T-helper 17 cell (primary cell): Measurements from ENCODE around the gene NPHP3. TPM values are rescaled to one million over a fixed set of nuclear protein-coding genes. Genes with fewer than 3 reads are reported as not detected.

Experiments used
- ATAC-seq: fragments of 150-1000 bp; cut with Tn5 transposase; 2 replicates; pipeline ENCODE4 v1.10.0; 2021; ENCODE audit warnings: mild to moderate bottlenecking, moderate library complexity
- DNase-seq, 3 donors: peaks; one replicate each; pipeline versions ENCODE4 v3.0.0 to v3.0.0-alpha.2; 2020 to 2021
- H3K9me3 ChIP-seq: one replicate; pipeline ENCODE4 v1.7.0; 2013; ENCODE audit warnings: low read length, mild to moderate bottlenecking; ENCODE audit not compliant: control insufficient read depth, poor library complexity, severe bottlenecking
- H3K27ac Mint-ChIP-seq: one replicate; pipeline ENCODE4 v1.8.0; 2022; ENCODE audit warnings: mild to moderate bottlenecking, moderate library complexity, mixed read lengths
- H3K27me3 Mint-ChIP-seq: one replicate; pipeline ENCODE4 v1.8.0; 2022; ENCODE audit warnings: mixed read lengths
- H3K36me3 Mint-ChIP-seq: one replicate; pipeline ENCODE4 v1.8.0; 2022; ENCODE audit warnings: low read depth, mixed read lengths
- H3K4me1 Mint-ChIP-seq: one replicate; pipeline ENCODE4 v1.8.0; 2022; ENCODE audit warnings: mild to moderate bottlenecking, mixed read lengths
- H3K4me3 Mint-ChIP-seq: one replicate; pipeline ENCODE4 v1.8.0; 2022; ENCODE audit warnings: mild to moderate bottlenecking, moderate library complexity, mixed read lengths
- total RNA-seq, 4 donors: library from RNA in 2 of 4; stranded (reverse) in 2 of 4; gene quantifications; one replicate each; pipeline ENCODE4 v1.2.3 and lab custom pipeline; 2022 to 2026

Gene NPHP3
- total RNA-seq, 2 donors from 2014 or later: 26.1 to 30.3 TPM

DNA sequence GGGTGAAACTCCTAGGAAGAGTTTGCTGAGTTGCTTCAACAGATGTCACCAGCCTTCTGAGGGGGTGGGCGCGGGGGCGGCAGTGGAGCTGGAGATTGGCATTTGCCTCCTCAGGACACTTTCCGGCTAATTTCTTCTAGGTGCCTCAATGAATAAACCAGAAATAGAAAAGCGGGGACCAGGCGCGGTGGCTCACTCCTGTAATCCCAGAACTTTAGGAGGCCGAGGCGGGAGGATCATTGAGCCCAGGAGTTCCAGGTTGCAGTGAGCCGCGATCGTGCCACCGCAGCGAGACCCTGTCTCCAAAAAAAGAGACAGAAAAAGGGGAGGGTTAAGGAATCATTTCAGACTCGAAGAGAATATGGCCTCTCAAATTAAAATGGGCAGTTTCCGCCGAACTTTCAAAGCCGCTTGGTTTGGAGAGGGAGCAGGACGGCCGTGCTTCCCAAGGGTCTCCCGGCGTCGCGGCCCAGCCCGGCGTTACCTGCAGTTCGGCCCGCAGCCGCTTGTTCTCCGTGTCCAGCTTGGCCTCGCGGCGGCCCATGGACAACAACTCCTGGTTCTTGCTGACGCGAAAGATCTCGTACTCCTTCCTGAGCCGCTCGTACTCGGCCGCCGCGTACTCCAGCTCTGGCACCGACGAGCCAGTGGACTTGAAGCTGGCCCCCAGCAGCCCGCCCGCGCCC, 587 bp downstream of the NPHP3 start:
- H3K9me3 ChIP-seq: no peaks in the 10 kb centered on the region
- Mint-ChIP-seq H3K36me3 (no peaks in the 10 kb centered on the region), H3K4me3 (peak overlapping the region; percentile 92), H3K27me3 (no peaks in the 10 kb centered on the region), H3K4me1 (peaks cover 21% of the 10 kb centered on the region), H3K27ac (peak overlapping the region; percentile 59)
- no peak for DNase-seq
- peak; percentile 20 for ATAC-seq

DNA sequence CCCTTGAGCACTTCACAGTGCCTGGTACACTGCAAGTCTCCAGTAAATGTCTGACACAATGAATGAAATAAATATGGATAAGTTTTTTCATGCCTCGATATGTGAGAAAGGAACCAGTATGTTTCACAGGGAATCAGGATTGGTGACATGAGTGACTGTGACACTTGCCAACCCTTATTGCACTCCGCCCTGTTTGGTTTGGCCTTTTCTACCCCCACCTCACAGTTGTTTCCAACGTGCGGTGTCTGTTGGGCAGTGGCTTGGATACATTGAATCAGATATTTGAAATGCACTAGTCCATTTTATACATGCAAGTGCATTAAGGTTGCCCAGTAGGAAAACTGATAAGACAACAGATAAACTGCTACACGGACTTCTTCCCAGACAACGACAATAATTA, 2.0 kb downstream of the NPHP3 start:
- H3K9me3 ChIP-seq: no peaks in the 10 kb centered on the region
- Mint-ChIP-seq H3K27ac (peak overlapping the region; percentile 59), H3K4me1 (peaks cover 27% of the 10 kb centered on the region), H3K4me3 (peak overlapping the region; percentile 75), H3K36me3 (no peaks in the 10 kb centered on the region), H3K27me3 (no peaks in the 10 kb centered on the region)
- ATAC-seq (no peak), DNase-seq (no peak)

DNA sequence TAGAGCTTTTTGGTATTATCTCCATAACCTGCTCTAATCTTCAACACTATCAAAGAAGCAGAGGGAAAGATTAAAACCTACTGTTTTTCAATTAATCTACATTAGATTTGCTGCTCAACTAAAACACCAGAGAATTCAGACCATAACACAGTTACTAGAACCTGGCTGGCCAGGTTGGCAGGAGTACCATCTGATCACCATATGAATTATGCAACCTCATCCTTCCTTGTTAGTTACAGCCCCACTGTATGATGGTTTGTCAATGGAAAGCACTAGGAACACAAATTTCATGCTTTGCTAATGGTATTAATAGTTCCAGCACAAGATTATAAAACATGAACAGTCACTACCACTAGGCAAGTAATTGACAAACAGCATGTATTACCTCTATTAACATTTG, 5.8 kb downstream of the NPHP3 start:
- H3K4me3 Mint-ChIP-seq: no peak overlapping the region
- H3K36me3 Mint-ChIP-seq: no peaks in the 10 kb centered on the region
- no peaks in the 10 kb centered on the region for H3K27me3 Mint-ChIP-seq
- ATAC-seq (no peak), DNase-seq (no peak)
- peaks cover 17% of the 10 kb centered on the region for H3K4me1 Mint-ChIP-seq
- no peak overlapping the region for H3K27ac Mint-ChIP-seq
- H3K9me3 ChIP-seq: no peaks in the 10 kb centered on the region

DNA sequence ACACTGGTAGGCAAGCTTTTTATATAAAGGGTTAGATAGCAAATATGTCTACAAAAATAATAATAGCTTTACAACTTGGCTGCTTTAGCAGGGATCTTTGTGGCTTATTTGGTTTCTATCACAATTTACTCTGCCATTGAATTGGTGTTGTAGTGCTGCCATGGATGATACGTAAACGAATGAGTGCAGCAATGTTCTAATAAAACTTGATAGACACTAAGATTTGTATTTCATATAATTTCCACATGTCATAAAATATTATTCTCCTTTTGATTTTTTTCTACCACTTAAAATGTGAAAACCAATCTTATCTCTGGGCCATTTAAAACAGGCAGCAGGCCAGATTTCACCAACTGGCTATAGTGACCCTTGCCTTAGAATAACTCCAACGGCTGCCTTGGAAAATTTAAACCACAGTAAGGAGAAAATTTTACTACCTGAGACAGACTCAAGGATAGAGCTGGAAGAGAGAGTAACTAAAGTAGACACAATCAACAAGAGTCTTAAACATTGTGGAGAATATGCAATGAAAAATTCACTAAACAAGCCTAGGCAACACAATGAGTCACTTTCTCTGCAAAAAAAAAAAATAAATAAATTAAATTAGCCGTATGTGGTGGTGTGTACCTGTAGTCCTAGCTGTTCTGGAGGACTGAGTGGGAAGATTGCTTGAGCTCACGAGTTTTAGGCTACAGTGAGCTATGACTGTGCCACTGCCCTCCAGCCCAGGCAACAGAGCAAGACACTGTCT, 8.1 kb downstream of the NPHP3 start:
- Mint-ChIP-seq H3K4me3 (no peak overlapping the region), H3K4me1 (peaks cover 10% of the 10 kb centered on the region), H3K27me3 (no peaks in the 10 kb centered on the region), H3K27ac (no peak overlapping the region), H3K36me3 (peaks cover 2% of the 10 kb centered on the region)
- ATAC-seq (no peak), DNase-seq (no peak)
- no peaks in the 10 kb centered on the region for H3K9me3 ChIP-seq

DNA sequence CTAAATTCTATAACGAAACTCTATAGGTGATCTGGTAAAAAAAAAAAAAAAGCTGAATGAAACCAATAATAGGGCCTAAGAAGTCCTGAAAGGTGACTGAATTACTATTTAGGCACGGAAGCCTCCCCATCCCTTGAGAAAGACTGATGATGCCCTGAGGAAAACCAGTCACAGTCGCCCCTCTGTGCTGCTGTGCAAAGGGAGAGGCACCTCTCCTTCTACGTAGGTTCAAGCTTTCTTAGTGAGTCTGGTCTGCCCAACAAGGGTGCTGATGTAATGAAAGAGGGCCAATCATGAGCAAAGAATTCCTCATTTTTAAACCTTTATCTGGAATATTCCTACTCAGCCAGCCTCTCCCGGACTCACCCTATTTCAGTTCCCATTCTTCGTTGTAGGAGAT, 11.9 kb downstream of the NPHP3 start:
- Mint-ChIP-seq H3K27me3 (no peaks in the 10 kb centered on the region), H3K4me1 (peaks cover 8% of the 10 kb centered on the region), H3K4me3 (no peak overlapping the region), H3K27ac (no peak overlapping the region), H3K36me3 (peaks cover 8% of the 10 kb centered on the region)
- ATAC-seq: no peak
- no peaks in the 10 kb centered on the region for H3K9me3 ChIP-seq
- no peak for DNase-seq

DNA sequence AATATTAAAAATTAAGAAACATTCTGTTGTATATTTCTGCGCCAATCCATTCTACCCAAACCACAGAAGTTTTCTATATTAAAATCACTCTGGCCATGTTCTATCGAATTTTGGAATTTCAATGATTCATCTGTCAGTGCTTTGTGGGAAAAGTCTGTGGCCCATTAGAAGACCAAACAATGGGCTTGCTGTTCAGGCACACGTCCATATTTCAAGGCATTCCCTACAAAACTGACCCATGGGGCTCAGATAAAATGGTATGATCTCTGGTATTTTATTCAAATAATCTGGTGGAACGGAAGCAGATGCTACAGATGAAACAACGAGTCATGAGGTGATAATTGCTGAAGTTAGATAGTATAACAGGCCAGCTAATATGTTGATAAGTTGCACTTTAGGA, 12.4 kb downstream of the NPHP3 start:
- Mint-ChIP-seq H3K4me3 (no peak overlapping the region), H3K36me3 (peaks cover 8% of the 10 kb centered on the region), H3K27ac (no peak overlapping the region), H3K27me3 (no peaks in the 10 kb centered on the region), H3K4me1 (peaks cover 8% of the 10 kb centered on the region)
- no peak for DNase-seq
- no peak for ATAC-seq
- H3K9me3 ChIP-seq: no peaks in the 10 kb centered on the region

DNA sequence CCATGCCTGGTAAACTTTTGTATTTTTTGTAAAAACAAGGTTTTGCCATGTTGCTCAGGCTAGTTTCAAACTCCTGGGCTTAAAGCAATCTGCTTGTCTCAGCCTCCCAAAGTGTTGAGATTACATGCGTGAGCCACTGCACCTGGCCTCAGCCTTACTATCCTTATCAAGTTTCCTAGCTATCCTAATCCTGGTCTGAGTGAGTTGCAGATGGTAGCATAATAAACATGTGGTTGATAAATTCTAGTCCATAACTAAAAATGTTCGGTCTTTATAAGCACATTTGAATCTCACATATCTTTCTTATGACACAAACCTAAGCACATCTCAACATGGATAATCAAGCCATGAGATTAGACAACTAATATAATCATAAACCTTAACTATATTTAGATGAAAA, 18.5 kb downstream of the NPHP3 start:
- Mint-ChIP-seq H3K27ac (no peak overlapping the region), H3K36me3 (peaks cover 12% of the 10 kb centered on the region), H3K4me1 (peaks cover 8% of the 10 kb centered on the region), H3K27me3 (no peaks in the 10 kb centered on the region), H3K4me3 (no peak overlapping the region)
- no peaks in the 10 kb centered on the region for H3K9me3 ChIP-seq
- DNase-seq (no peak), ATAC-seq (no peak)

DNA sequence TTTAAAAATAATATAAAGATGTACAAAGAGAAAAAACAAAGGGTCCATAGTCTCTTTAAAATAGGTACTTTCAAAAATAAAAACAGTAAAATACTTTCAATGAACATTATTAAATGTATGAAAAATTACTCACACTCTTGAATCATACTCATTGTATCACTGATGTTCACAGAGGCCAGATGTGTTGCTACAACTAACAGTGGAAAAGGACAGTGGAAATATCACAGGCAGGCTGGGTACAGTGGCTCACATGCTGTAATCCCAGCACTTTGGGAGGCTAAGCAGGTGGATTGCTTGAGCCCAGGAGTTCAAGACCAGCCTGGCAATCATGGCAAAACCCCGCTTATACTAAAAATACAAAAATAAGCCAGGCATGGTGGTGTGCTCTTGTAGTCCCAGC, 26.8 kb downstream of the NPHP3 start:
- Mint-ChIP-seq H3K27ac (peak overlapping the region; percentile 74), H3K36me3 (peaks cover 10% of the 10 kb centered on the region), H3K27me3 (no peaks in the 10 kb centered on the region), H3K4me1 (peaks cover 2% of the 10 kb centered on the region), H3K4me3 (no peak overlapping the region)
- H3K9me3 ChIP-seq: no peaks in the 10 kb centered on the region
- DNase-seq (no peak), ATAC-seq (no peak)

DNA sequence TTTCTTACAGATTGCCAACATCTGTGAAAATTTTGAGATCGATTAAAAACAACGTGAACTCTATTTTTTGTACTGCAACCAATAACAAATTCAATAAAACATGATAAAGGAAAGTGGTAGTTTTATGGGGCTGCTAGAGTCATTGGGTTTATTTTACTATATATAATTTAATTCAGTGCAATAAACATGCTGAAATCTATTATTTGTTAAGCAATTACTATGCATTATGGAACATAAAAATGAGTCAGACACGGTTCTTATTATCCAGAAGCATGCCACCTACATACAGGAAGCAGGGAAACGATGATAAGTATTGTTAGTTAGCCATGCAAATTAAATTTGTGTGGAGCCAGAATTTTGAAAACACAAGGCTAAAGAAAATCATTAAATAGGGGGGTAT, 27.2 kb downstream of the NPHP3 start:
- no peak for ATAC-seq
- Mint-ChIP-seq H3K27ac (peak overlapping the region; percentile 74), H3K4me3 (no peak overlapping the region), H3K36me3 (peaks cover 10% of the 10 kb centered on the region), H3K27me3 (no peaks in the 10 kb centered on the region), H3K4me1 (peaks cover 2% of the 10 kb centered on the region)
- no peak for DNase-seq
- H3K9me3 ChIP-seq: no peaks in the 10 kb centered on the region

DNA sequence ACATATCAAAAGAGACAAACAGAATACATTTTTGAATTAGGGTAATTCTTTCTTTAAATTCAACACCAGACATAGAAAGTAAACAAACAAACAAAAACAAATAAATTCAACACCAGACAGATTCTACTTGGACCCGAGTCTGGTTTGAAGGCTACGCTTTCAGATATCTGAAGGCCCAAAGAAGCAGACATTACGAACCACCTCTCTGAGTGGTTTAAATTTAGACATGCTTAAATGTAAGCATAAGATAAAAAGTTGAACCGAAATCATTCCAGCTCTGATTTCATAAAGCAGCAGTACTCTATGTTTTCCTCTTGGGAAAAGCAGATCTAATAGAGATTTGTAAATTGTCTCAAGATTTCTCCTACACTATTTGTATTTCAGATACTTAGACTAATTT, 32.2 kb downstream of the NPHP3 start:
- no peak overlapping the region for H3K4me3 Mint-ChIP-seq
- DNase-seq (no peak), ATAC-seq (no peak)
- H3K36me3 Mint-ChIP-seq: peaks cover 5% of the 10 kb centered on the region
- H3K9me3 ChIP-seq: no peaks in the 10 kb centered on the region
- no peak overlapping the region for H3K27ac Mint-ChIP-seq
- H3K27me3 Mint-ChIP-seq: no peaks in the 10 kb centered on the region
- H3K4me1 Mint-ChIP-seq: peaks cover 2% of the 10 kb centered on the region

DNA sequence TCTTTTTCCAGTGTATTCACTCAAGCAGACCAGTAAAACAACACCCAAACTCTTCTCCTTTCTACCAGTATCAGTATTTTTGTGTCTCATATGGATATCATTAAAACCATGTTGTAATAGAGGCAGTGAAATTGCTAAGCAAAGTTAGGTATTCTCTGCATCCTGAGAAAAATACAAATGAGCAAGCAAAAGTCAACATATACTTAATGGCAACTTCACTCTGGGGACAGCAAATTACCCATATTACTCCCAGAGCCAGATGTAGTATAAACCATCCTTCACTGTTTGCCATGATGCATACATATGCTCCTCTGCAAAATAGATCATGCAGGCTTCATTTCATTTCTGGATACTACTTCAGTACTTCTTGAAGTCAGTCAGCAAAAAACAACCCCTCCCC, 40.0 kb downstream of the NPHP3 start:
- Mint-ChIP-seq H3K4me3 (no peak overlapping the region), H3K4me1 (peaks cover 2% of the 10 kb centered on the region), H3K36me3 (peaks cover 4% of the 10 kb centered on the region), H3K27me3 (no peaks in the 10 kb centered on the region), H3K27ac (no peak overlapping the region)
- ATAC-seq (no peak), DNase-seq (no peak)
- no peaks in the 10 kb centered on the region for H3K9me3 ChIP-seq

DNA sequence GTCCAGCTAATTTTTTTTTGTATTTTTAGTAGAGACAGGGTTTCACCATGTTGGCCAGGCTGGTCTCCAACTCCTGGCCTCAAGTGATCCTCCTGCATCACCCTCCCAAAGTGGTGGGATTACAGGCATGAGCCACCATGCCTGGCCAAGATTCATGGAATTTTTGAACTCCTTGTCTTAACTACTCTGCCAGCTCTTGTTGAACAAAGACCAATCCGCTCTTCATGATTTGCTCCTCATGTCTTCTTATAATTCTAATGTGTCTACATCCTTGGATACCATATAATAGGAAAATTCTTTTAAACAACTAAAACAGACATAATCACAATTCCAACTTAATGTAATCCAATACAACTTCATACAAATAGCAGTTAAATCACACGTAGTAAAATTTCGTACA, 40.8 kb downstream of the NPHP3 start:
- no peak for DNase-seq
- peaks cover 4% of the 10 kb centered on the region for H3K36me3 Mint-ChIP-seq
- no peak for ATAC-seq
- H3K4me3 Mint-ChIP-seq: no peak overlapping the region
- H3K27me3 Mint-ChIP-seq: no peaks in the 10 kb centered on the region
- H3K27ac Mint-ChIP-seq: no peak overlapping the region
- peaks cover 2% of the 10 kb centered on the region for H3K4me1 Mint-ChIP-seq
- H3K9me3 ChIP-seq: no peaks in the 10 kb centered on the region

DNA sequence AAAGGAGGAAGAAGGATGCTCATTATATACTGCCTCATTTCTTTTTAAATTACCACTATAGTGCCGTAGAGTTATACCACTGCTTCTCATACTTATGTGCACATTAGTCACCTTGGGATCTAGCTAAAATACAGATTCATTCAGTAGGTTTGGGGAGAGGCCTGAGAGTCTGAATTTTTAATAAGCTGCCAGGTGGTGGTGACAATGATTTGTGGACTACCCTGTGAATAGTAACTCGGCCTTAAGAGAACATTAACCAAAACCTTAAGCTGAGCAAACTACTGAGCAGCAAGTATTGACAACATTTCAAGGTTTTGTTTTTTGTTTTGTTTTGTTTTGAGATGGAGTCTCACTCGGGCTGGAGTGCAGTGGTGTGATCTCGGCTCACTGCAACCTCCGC, 42.3 kb downstream of the NPHP3 start:
- H3K4me3 Mint-ChIP-seq: no peak overlapping the region
- DNase-seq (no peak), ATAC-seq (no peak)
- no peaks in the 10 kb centered on the region for H3K27me3 Mint-ChIP-seq
- H3K36me3 Mint-ChIP-seq: peaks cover 6% of the 10 kb centered on the region
- H3K27ac Mint-ChIP-seq: peak overlapping the region; percentile 54
- H3K4me1 Mint-ChIP-seq: peaks cover 4% of the 10 kb centered on the region
- H3K9me3 ChIP-seq: no peaks in the 10 kb centered on the region

DNA sequence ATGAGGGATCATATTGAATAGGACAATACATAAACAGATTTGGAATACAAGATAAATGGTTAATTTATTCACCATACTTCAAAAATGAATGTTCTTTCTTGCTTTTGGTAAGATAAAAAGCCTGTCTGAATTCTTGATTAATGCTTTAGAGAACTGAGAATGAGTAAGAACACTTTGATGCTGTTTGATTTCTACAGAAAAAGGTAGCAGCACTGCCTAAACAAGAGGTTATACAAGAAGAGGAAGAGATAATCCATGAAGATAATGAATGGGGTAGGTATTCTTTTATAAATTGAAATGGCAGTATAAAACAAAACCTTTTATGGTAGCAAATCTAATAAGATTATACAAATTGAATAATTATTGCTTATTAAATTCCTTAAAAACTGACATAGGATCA, 46.8 kb downstream of the NPHP3 start:
- H3K36me3 Mint-ChIP-seq: peaks cover 2% of the 10 kb centered on the region
- H3K4me3 Mint-ChIP-seq: no peak overlapping the region
- peaks cover 5% of the 10 kb centered on the region for H3K4me1 Mint-ChIP-seq
- DNase-seq (no peak), ATAC-seq (no peak)
- peak overlapping the region; percentile 32 for H3K27ac Mint-ChIP-seq
- no peaks in the 10 kb centered on the region for H3K27me3 Mint-ChIP-seq
- H3K9me3 ChIP-seq: no peaks in the 10 kb centered on the region
